GM12892 (cell line): ENCODE measurements around the gene NINJ2.

Experiments used
- POLR2A ChIP-seq: IDR thresholded peaks from 2 replicates; pipeline ENCODE4 v1.6.1; 2011; ENCODE audit warnings: low read depth, low read length, control low read depth
- POLR2AphosphoS5 ChIP-seq: IDR thresholded peaks from 2 replicates; pipeline ENCODE4 v1.6.1; 2011; ENCODE audit warnings: low read depth, low read length, control low read depth
- TAF1 ChIP-seq: IDR thresholded peaks from 2 replicates; pipeline ENCODE4 v1.6.1; 2011; ENCODE audit warnings: low read depth, mild to moderate bottlenecking, control low read depth, low read length, borderline replicate concordance

DNA sequence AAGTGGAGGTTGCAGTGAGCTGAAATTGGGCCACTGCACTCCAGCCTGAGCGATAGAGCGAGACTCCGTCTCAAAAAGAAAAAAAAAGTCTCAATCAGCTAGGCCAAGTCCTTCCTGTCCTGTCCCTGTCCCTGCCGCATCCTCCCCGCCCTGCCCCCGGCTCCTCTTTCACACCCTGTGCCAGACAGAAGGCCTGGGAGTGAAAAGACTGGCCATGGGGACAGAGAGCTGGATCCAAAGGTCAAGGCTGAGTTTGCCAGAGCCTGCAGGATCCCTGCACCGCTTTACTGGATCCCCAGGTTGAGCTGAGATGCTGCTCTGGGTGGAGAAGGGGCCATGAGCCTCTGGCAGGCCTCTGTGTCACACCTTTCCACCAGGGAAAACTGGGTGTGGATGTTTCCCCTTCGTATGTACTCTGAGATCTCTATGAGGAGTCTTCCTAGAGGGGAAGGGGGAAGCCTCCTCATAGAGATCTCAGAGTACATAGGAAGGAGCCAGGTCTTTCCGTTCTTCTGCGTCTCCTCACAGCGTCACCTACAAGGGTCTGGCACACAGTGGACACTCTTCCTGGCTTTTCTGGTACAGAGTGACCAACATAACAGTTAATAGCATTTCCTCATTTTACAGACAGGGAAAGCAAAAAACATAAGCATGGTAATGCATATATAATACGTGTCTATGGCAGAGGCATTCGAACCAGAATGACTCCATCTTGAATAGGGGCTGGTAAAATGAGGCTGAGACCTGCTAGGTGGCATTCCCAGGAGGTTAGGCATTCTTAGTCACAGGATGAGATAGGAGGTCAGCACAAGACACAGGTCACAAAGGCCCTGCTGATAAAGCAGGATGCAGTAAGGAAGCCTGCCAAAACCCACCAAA lies 35.1 kb downstream of the NINJ2 start:
- TF ChIP-seq POLR2A (no peak), POLR2AphosphoS5 (no peak), TAF1 (no peak)
